Prostate gland (tissue), 2 donors: ENCODE measurements around the gene PDE4D.

Experiments used
- POLR2A ChIP-seq: fragments of 450-650 bp; IDR thresholded peaks from one replicate; pipeline ENCODE4 v1.6.1; 2016; ENCODE audit warnings: antibody characterized with exemption, mild to moderate bottlenecking
- POLR2AphosphoS5 ChIP-seq: sonication (generic); formaldehyde crosslinking; IDR thresholded peaks from one replicate; pipeline ENCODE4 v1.6.1; 2017; ENCODE audit warnings: antibody characterized with exemption
- TF ChIP-seq, protein P1 (sequence below), 4 experiments: fragments of 200-600 bp in 2 of 4; fragments of 450-650 bp in 2 of 4; sonication (generic) in 2 of 4; IDR thresholded peaks; 1 replicate in 3 of 4; 2 replicates in 1 of 4; pipeline ENCODE4 v1.5.1; 2016 to 2019; ENCODE audit warnings: antibody characterized with exemption in 4 of 4, mild to moderate bottlenecking in 2 of 4, moderate library complexity in 2 of 4

- no peak for TF ChIP-seq POLR2A
- TF ChIP-seq, protein P1, sequence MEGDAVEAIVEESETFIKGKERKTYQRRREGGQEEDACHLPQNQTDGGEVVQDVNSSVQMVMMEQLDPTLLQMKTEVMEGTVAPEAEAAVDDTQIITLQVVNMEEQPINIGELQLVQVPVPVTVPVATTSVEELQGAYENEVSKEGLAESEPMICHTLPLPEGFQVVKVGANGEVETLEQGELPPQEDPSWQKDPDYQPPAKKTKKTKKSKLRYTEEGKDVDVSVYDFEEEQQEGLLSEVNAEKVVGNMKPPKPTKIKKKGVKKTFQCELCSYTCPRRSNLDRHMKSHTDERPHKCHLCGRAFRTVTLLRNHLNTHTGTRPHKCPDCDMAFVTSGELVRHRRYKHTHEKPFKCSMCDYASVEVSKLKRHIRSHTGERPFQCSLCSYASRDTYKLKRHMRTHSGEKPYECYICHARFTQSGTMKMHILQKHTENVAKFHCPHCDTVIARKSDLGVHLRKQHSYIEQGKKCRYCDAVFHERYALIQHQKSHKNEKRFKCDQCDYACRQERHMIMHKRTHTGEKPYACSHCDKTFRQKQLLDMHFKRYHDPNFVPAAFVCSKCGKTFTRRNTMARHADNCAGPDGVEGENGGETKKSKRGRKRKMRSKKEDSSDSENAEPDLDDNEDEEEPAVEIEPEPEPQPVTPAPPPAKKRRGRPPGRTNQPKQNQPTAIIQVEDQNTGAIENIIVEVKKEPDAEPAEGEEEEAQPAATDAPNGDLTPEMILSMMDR (IDR thresholded peaks at IDR 0.05) = no peak
- TF ChIP-seq POLR2AphosphoS5 = no peak
These were observed 389.5 kb downstream of the PDE4D start for GRCh38 chr5:59504043-59504442.
